ENCODE results near the gene ARRDC5.
"Not testable (repeated sequence)": the region's sequence is repeated elsewhere in the genome, so short reads cannot be mapped to it uniquely, and the experiment has no call there.

The ARRDC5 gene

DNA sequence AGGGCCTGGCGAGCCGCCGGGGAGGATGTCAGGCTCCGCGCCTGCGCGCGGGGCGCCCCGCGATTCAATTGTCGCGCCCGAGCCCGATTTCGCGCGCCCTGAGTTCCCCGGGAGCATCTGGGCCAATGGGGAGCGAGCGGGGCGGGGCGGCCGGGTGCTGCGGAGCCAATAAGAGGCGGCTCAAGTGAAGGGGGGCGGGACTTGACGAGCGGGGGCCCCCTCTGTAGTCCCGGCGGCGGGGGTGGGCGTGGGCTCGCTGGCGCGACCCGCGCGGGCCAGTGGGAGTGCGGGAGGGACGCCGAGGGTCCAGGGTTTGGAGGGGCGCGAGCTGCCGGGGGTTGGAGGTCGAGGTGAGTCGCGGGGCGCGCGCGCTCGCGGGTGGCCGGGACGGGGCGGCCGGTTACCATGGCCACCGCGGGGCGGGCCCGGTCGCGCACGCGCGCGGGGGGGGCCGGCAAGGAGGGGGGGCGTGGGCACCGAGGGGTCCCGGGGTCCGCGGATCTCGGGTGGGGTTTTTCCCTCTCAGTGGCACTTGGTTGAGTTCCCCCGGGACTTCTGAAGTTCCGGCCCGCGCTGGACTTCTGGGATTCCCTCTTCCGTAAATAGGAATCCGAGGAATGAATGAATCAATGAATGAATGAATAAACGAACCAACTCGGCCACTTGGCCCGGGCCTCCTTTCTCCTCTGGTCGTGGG lies 7.3 kb upstream of the ARRDC5 start:
- DNase-seq: peak; percentile 91

DNA sequence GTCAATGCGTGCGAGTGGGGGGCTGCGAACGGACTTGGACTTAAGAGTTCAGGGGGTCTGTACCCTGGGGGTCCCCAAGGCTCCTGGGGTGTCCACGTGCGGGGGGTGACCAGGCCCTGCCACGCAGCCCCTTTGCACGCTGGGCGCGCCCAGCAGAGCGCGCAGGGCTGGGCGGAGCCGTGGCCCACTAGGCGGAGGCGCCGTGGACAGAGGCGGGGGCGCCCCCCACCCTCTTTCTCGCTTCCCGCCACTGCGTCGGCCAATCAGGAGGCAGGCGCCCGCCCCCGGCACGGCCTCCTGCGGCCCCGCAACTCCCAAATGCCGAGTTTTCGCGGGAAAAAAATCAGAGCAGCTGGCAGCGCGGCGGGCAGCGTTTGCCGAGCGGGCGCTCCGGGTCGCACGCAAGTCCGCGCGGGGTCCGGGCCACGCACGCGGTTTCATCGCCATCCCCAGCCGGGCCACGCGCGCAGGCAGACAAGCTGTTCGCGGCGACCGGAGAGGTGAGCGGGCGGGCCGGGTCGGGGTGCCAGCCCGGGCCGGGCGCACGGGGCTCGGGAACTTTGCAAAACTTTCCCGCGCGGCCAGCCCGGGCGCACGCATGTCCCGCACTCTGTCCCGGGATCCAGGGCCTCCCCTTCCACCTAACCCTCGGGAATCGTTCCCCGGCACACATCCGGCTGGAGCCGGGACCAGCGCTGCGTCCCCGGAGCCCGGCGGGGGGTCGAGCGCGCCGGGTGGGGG lies 6.6 kb upstream of the ARRDC5 start, which contains the start of gene UHRF1:
TSS of gene UHRF1 (plus strand) at position 346 of the 741 bp plus-strand sequence. CDS start 1,385 bp downstream, outside the sequence.
- no peak for DNase-seq

DNA sequence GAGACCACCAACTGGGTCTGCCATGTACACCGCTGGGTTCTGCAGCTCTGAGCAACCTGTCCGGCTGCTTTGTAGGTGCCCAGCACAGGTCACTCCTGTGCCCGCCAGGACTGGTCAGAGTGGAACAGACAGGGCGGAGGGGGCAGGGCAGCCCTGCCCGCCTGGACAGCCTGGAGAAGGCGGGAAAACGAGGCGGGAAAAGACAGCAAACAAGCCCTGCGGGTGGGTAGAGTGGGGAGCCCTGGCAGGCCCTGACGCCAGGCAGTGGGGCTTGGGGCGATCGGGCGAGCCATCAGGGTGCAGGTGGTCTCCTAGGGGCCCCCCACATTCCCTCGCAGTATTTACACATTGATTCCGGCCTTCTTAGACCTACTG lies 6.1 kb upstream of the ARRDC5 start:
- DNase-seq: no peak

DNA sequence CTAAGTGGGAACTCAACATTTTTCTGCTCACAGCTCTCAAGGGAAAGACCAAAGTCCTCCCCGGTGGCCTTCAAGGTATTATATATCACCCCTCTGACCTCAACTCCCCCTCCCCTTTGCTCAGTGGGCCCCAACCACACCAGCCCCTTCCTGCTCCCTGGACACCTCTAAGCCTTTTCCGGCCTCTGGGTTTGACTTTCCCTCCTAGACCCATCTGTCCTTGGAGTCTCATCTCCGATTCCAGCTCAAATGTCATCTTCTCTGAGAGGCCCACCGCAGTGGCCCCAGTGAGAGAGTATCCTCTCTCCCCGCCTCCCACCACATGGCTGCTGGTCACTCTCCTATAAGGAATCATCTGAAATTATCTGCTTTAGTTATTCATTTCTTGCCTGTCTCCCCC lies 5.7 kb upstream of the ARRDC5 start:
- DNase-seq: no peak

DNA sequence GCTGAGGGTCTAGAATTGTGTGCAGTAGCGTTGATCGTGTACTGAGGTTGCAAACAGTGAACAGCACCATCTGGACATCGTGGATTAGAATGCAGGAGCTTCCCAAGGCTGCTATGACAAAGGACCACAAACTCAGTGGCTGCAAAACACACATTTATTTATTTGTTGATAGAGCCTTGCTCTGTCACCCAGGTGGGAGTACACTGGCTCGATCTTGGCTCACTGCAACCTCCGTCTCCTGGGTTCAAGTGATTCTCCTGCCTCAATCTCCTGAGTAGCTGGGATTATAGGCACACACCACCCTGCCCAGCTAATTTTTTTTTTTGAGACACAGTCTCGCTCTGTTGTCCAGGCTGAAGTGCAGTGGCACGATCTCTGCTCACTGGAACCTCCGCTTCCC lies 4.3 kb upstream of the ARRDC5 start:
- no peak for DNase-seq

DNA sequence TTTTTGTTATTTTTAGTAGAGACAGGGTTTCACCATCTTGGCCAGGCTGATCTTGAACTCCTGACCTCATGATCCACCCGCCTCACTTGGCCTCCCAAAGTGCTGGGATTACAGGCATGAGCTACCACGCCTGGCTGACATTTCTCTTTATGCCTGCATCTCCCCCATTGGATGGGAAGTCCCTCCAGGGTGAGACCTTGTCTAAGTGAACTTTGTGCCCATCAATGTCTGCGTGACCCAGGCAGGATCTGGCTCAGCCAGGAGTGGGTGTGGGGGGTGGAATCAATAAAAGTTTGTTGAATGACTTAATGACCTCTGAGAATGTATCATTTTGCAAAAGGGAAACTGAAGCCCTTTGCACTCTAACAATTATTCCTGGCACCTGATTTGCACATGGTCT lies 1.8 kb upstream of the ARRDC5 start:
- no peak for DNase-seq

DNA sequence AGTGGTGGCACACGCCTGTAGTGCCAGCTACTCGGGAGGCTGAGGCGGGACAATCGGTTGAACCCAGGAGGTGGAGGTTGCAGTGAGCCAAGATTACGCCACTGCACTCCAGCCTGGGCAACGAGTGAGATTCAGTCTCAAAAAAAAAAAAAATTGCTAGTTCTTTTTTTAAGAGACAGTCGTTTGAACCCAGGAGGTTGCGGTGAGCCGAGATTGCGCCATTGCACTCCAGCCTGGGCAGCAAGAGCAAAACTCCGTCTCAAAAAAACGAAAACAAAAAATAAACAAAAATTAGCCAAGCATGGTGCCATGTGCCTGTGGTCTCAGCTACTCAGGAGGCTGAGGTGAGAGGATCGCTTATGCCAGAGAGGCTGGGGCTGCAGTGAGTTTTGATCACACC lies 1.8 kb downstream of the ARRDC5 start:
- DNase-seq: not testable (repeated sequence)

DNA sequence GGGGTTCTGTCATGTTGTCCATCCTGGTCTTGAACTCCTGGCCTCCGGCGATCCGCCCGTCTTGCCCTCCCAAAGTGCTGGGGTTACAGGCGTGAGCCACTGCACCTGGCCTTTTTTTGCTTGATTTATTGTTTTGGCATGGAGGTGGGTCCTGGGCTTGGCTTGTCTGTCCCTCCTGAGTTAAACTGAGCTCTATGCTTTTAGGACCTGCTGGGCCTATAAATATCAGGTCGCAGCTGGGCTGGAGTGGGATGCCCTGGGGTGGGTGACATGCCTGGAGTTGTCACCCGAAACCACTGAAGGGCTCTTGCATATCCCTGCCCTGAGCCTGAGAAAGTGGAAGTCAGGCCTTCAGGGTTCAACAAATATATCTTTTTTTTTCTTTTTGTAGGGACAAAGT lies 5.5 kb downstream of the ARRDC5 start:
- no peak for DNase-seq

DNA sequence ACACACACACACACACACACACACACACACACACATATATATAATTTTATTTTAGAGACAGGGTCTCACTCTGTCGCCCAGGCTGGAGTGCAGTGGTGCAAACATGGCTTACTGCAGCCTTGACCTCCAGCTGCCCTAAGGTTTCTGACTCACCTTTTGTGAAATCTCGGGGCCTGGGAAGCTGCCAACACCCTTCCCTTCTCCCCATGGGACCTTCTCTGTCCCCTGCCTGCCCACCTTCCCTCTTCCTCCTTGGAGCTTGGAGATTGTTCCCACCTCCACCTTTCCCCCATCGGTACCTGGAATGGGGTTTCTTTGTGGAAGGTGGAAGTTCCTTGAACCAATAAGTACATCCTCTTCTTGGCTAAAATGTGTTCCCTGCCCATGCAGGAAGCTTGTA lies 6.3 kb downstream of the ARRDC5 start:
- no peak for DNase-seq

DNA sequence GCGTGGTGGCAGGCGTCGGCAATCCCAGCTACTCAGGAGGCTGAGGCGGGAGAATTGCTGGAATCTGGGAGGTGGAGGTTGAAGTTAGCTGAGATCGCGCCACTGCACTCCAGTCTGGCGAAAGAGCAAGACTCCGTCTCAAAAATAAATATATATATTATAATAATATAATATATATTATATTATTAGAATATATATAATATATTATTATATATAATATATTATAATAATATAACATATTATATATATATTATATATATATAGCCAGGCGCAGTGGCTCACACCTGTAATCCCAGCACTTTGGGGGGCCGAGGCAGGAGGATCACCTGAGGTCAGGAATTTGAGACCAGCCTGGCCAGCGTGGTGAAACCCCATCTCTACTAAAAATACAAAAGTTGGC lies 9.7 kb downstream of the ARRDC5 start:
- not testable (repeated sequence) for DNase-seq

DNA sequence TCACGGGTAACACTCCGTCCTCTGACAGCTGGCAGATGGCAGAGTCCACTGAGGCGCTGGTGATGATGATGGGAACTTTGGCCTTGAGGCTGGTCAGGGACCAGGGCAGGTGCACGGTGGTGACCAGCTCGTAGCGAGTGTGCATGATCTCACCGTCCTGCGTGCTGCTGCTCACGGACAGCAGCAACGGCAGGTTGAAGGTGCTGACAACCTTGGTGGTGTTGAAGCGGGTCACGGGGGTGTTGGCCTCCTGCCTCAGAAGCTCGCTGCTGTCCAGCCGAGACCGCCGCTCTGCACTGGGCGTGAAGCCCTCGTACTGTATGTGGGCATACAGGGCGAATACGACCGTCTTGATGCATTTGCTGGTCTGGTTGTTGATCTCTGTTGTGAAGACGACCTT lies 11.6 kb downstream of the ARRDC5 start:
- no peak for DNase-seq

DNA sequence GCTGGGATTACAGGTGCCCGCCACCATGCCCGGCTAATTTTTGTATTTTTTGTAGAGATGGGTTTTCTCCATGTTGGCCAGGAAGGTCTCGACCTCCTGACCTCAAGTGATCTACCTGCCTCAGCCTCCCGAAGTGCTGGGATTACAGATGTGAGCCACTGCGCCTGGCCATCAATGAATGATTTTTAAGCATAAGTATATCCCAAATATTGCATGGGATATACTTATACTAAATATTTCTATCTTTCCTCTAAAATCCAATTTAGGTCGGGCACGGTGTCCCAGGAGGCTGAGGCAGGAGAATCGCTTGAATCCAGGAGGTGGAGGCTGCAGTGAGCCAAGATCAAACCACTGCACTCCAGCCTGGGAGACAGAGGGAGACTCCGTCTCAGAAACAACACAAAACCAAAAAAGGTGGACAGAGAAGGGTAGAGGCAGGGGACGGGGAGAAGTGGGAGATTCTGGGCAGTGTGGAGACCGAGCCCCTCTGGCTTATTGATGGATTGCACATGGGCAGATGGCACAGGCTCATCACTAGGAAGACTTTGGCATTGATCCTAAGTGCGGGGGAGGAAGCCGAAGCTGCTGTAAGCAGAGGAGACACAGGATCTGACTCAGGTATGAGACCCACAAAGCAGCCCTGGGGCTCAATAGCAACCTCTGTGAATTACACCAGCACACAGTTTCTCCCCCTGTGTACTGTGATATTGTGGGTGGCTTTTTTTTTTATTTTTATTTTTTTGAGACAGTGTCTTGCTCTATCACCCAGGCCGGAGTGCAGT lies 13.5 kb downstream of the ARRDC5 start:
- DNase-seq: no peak

DNA sequence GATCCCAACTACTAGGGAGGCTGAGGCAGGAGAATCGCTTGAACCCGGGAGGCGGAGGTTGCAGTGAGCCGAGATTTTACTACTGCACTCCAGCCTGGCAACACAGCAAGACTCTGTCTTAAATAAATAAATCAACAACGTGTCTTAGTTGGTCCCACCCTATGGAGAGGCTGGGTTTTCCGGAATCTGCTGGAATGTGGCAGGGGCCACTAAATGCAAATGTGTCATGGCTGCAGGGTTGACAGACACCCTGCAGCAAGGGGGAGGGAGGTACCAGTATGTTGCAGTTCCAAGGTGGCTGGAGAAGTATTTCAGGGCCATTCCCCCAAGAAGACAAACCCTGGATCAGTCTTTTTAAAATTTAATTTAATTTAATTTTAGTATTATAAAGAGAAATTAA lies 14.9 kb downstream of the ARRDC5 start:
- not testable (repeated sequence) for DNase-seq

DNA sequence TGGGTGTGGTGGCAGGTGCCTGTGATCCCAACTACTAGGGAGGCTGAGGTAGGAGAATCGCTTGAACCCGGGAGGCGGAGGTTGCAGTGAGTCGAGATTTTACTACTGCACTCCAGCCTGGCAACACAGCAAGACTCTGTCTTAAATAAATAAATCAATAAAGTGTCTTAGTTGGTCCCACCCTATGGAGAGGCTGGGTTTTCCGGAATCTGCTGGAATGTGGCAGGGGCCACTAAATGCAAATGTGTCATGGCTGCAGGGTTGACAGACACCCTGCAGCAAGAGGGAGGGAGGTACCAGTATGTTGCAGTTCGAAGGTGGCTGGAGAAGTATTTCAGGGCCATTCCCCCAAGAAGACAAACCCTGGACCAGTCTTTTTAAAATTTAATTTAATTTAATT lies 17.7 kb downstream of the ARRDC5 start:
- DNase-seq: not testable (repeated sequence)

DNA sequence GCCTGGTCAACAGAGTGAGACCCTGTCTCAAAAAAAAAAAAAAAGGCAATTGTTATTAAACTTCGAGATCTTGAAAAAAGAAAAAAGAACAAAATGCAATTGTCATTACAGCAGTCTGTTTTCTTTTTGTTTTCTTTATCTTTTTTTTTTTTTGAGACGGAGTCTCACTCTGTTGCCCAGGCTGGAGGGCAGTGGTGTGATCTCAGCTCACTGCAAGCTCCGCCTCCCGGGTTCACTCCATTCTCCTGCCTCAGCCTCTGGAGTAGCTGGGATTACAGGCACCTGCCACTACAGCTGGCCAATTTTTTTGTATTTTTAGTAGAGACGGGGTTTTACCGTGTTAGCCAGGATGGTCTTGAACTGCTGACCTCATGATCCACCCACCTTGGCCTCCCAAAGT lies 19.8 kb downstream of the ARRDC5 start:
- not testable (repeated sequence) for DNase-seq

DNA sequence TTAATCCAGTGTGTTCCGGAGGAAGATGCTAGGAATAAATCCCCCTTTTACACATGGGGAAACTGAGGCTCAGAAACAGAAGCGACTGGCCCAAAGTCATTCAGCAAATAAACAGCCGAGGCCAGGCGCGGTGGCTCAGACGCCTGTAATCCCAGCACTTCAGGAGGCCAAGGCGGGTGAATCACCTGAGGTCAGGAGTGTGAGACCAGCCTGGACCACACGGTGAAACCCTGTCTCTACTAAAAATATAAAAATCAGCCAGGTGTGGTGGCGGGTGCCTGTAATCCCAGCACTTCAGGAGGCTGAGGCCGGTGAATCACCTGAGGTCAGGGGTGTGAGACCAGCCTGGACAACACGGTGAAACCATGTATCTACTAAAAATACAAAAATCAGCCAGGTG lies 23.7 kb downstream of the ARRDC5 start:
- DNase-seq: no peak

DNA sequence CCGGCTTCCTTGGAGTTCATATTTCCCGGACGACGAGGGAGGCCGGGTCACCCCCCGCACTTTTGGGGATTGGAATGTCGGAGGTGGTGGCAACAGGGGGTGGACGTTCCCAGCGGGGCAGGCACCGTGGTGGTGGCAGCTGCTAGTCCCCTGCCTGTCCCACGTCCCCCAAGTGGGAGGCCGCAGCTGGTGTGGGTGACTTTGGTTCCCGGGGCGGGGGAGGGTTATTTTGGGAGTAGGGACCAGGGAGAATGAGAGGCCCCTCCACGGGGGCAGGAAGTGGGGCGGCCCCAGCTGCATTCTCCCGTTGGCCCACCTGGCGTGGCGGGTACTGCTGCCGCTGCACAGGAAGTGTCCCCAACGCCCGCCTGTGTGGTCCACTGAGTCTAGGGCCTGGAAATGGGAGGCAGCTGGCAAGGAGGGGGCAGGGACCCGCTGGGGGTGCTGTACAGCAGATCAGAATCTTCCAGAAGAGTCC lies 24.2 kb downstream of the ARRDC5 start:
- no peak for DNase-seq

DNA sequence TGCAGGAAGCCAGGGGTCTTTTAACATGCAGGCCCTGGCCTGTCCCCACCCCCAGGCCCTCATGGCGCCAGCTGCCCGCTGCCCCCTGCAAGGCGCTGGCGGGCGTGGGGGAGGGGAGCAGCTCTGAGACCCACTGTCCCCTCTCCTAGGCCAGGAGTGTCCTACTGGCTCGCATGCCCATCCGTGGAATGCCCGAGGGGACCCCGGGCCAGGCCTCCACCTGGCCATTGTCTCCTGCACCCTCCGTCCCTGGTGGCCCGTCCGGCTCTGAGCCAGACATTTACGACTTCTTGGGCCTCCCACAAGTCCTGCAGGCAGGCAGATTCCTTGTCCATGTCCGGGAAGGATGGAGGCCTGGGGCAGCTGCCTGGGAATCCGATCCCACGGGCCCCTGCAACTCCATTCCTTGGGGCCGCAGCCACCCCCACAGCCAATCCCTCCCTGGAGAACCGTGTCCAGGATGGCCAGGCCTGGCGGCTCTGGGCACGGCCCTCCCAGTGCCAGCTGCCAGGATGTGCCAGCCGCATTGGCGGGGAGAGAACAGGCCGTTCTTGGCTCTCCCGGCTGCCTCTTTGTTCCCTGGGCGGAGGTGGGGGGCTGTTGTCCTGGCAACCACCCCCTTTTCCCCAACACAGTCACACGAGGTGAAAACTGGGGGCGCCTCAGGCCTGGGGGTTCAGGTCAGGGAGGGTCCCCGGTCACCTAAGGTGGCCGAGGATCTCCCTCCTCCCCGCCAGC lies 24.8 kb downstream of the ARRDC5 start:
- no peak for DNase-seq

DNA sequence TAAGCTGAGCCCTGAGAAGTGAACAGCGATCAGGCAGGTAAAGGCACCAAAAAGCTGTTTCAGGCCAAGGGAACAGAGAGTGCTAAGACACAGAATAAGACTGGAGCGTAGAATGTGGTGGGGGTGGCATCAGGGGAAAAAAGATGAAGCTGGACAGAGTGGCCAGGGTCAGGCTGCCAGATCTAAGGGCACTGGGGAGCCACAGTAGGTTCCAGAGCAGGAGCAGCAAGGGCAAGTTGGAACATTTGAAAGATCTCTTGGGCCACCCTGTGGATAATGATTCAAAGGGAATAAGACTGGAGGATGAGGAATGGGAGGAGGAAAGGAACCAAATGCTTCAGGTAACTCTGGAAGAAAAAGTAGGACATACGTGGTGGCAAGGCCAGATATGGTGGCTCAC lies 28.8 kb downstream of the ARRDC5 start:
- DNase-seq: no peak

DNA sequence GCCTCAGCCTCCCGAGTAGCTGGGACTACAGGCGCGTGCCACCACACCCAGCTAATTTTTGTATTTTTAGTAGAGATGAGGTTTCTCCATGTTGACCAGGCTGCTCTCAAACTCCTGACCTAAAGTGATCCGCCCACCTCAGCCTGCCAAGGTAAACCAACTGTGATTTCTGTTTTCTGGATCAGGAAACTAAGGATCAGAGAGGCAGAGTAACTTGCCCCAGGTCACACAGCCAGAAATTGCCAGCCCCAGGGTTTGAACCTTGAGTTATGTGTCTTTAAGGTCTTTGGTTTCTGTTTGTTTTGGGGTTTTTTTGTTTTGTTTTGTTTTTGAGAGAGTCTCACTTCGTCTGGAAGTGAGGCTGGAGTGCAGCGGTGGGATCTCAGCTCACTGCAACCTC lies 31.0 kb downstream of the ARRDC5 start:
- no peak for DNase-seq

DNA sequence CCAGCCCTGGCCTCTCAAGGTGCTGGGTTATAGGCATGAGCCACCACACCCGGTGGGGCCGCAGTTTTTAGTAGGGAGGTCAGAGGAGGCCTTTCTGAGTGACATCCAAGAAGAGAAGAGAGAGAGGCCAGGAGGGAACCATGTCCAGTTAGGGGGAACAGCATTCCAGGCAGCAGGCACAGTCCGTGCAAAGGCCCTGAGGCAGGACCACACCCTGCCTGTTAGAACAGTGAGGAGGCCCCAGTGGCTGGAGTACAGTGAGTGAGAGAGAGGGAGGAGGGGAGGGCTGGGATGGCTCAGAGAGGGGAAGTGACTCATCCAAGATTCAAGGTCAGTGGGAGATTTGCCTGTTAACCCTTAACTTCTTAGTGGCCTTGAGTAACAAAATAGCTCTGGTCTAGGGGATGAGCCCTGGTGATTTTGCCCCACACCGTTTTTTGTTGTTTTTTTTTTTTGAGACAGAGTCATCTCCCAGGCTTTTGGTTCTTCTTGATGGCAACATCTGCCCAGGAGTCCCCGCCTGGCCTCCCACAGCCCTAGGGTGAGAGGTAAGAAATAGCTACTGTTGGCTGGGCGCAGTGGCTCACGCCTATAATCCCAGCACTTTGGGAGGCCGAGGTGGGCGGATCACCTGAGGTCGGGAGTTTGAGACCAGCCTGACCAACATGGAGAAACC lies 32.5 kb downstream of the ARRDC5 start:
- DNase-seq: no peak

DNA sequence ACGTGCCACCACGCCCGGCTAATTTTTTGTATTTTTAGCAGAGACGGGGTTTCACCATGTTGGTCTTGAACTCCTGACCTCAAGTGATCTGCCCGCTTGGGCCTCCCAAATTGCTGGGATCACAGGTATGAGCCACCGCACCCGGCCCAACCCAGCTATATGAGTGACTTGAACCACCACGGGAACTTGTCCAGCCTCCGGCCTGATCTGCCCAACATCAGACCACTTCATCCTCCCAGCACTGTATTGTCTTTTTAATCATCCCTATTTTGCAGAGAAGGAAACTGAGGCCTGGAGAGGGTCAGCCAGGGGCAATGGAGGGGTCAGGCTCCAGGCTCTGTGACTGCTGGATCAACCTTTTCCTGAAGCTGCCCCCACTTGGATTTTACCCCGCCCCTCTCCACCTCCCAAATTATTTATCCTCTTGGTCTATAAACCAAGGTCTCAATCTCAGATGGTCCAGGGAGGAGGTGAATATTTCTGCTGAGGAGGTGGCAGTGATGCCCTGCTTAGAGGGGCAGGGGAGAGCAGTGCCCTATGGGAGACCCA lies 34.3 kb downstream of the ARRDC5 start:
- DNase-seq: no peak
